ENCODE results near the gene WWTR1. TPM values are rescaled to one million over a fixed set of nuclear protein-coding genes. Genes with fewer than 3 reads are reported as not detected.

The WWTR1 gene
- total RNA-seq, 6 experiments from 2014 or later, result 41.5 to 49.7 (median 45.5) TPM

GRCh38 chr3:149639093-149639486 lies 18.7 kb downstream of the WWTR1 start:
- DNase-seq, result no peak
- no peak for TF ChIP-seq CTCF (IDR thresholded peaks at IDR 0.05)
- Mint-ChIP-seq H3K4me1 (ENCODE audit: low read depth) (peaks cover 75% of the 10 kb centered on the region), H3K9me3 (no peaks in the 10 kb centered on the region), H3K27ac (peak overlapping the region; percentile 91), H3K27me3 (ENCODE audit: insufficient read depth) (no peaks in the 10 kb centered on the region), H3K4me3 (peak overlapping the region; percentile 87), H3K36me3 (ENCODE audit: low read depth) (peaks cover 12% of the 10 kb centered on the region)

- peak overlapping the region; percentile 87 for H3K4me3 Mint-ChIP-seq
- peak; percentile 65 for DNase-seq
- H3K9me3 Mint-ChIP-seq, result no peaks in the 10 kb centered on the region
- peak overlapping the region; percentile 91 for H3K27ac Mint-ChIP-seq
- TF ChIP-seq CTCF (IDR thresholded peaks at IDR 0.05), result no peak
- no peaks in the 10 kb centered on the region for H3K27me3 Mint-ChIP-seq (ENCODE audit: insufficient read depth)
- peaks cover 13% of the 10 kb centered on the region for H3K36me3 Mint-ChIP-seq (ENCODE audit: low read depth)
- H3K4me1 Mint-ChIP-seq (ENCODE audit: low read depth), result peaks cover 75% of the 10 kb centered on the region
Observed at GRCh38 chr3:149638228-149639092, 19.4 kb downstream of the WWTR1 start.

- Mint-ChIP-seq H3K9me3 (no peaks in the 10 kb centered on the region), H3K27me3 (ENCODE audit: insufficient read depth) (no peaks in the 10 kb centered on the region; the same call in 1 of the 2 replicates), H3K27ac (no peak overlapping the region), H3K4me1 (ENCODE audit: low read depth) (peaks cover 51% of the 10 kb centered on the region), H3K4me3 (no peak overlapping the region), H3K36me3 (ENCODE audit: low read depth) (peaks cover 26% of the 10 kb centered on the region)
- no peak for DNase-seq
- TF ChIP-seq CTCF (IDR thresholded peaks at IDR 0.05), result no peak
Observed at GRCh38 chr3:149635396-149635795, 22.4 kb downstream of the WWTR1 start.

- Mint-ChIP-seq H3K36me3 (ENCODE audit: low read depth) (peaks cover 26% of the 10 kb centered on the region), H3K4me3 (no peak overlapping the region), H3K27me3 (ENCODE audit: insufficient read depth) (no peaks in the 10 kb centered on the region; the same call in 1 of the 2 replicates), H3K27ac (peak overlapping the region; percentile 18; the same call in 1 of the 2 replicates), H3K4me1 (ENCODE audit: low read depth) (peaks cover 44% of the 10 kb centered on the region), H3K9me3 (no peaks in the 10 kb centered on the region)
- no peak for DNase-seq
- TF ChIP-seq CTCF (IDR thresholded peaks at IDR 0.05), result no peak
Observed at GRCh38 chr3:149634573-149634972, 23.3 kb downstream of the WWTR1 start.

GRCh38 chr3:149634072-149634471 lies 23.8 kb downstream of the WWTR1 start:
- peaks cover 26% of the 10 kb centered on the region for H3K36me3 Mint-ChIP-seq (ENCODE audit: low read depth)
- H3K27ac Mint-ChIP-seq, result no peak overlapping the region
- no peak overlapping the region for H3K4me3 Mint-ChIP-seq
- no peaks in the 10 kb centered on the region for H3K9me3 Mint-ChIP-seq
- H3K27me3 Mint-ChIP-seq (ENCODE audit: insufficient read depth), result no peaks in the 10 kb centered on the region; the same call in 1 of the 2 replicates
- no peak for TF ChIP-seq CTCF (IDR thresholded peaks at IDR 0.05)
- H3K4me1 Mint-ChIP-seq (ENCODE audit: low read depth), result peaks cover 44% of the 10 kb centered on the region
- DNase-seq, result no peak
